A549 treated with Hydrocortisone at 1 μM for 4 hours (cell line): ENCODE results near the gene WFDC12. TPM values are rescaled to one million over a fixed set of nuclear protein-coding genes. Genes with fewer than 3 reads are reported as not detected.

Experiments used
- total RNA-seq: library from RNA; stranded (reverse); fragments of 200-300 nt; extraction: Qiagen RNA extraction; gene quantifications from 5 replicates; pipeline ENCODE4 v1.2.3, GENCODE V29; 2022

WFDC12 gene, protein sequence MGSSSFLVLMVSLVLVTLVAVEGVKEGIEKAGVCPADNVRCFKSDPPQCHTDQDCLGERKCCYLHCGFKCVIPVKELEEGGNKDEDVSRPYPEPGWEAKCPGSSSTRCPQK
- not detected in 5 replicates for total RNA-seq

GRCh38 chr20:45124365-45124764, at the start of gene WFDC12:
Gene WFDC12, minus strand, starts transcription at chr20:45124465. Its CDS starts 18 bp downstream, at chr20:45124447.

GRCh38 chr20:45114465-45115385, 9.5 kb downstream of the WFDC12 start, which contains the start of gene WFDC5:
Gene WFDC5, minus strand, starts transcription at chr20:45115174. Its CDS starts 91 bp downstream, at chr20:45115083.

GRCh38 chr20:45100563-45101245, 23.6 kb downstream of the WFDC12 start, which contains the start of gene KCNS1:
Gene KCNS1, minus strand, starts transcription at chr20:45101127. Its CDS starts 1,891 bp downstream, at chr20:45099236.

Other genes with a start within 250 kb of the WFDC12 start
- gene YWHAB, start 238.8 kb downstream of the WFDC12 start, total RNA-seq: 188 to 221 TPM (median 199 TPM) in 5 replicates
- 12.6 to 16.8 TPM (median 15.4 TPM) in 5 replicates for gene PABPC1L, start 214.4 kb downstream of the WFDC12 start, total RNA-seq
- gene TOMM34, start 164.1 kb downstream of the WFDC12 start, total RNA-seq: 38.2 to 44.5 TPM (median 42.0 TPM) in 5 replicates
- 11.1 to 16.9 TPM (median 13.4 TPM) in 5 replicates for gene STK4, start 158.0 kb downstream of the WFDC12 start, total RNA-seq
- gene KCNS1, start 23.3 kb downstream of the WFDC12 start, total RNA-seq: not detected in 5 replicates
- not detected in 5 replicates for gene WFDC5, start 9.3 kb downstream of the WFDC12 start, total RNA-seq
- gene PI3, start 50.4 kb upstream of the WFDC12 start, total RNA-seq: 2.3 to 5.0 TPM (median 2.9 TPM) in 5 replicates
- gene SEMG1, start 82.6 kb upstream of the WFDC12 start, total RNA-seq: not detected in 5 replicates
- not detected in 5 replicates for gene SEMG2, start 96.9 kb upstream of the WFDC12 start, total RNA-seq
- 8.8 to 15.1 TPM (median 11.1 TPM) in 5 replicates for gene SLPI, start 130.1 kb upstream of the WFDC12 start, total RNA-seq
- not detected in 5 replicates for gene RBPJL, start 182.4 kb upstream of the WFDC12 start, total RNA-seq
- gene MATN4, start 183.8 kb upstream of the WFDC12 start, total RNA-seq: 0.06 to 0.16 TPM (median 0.08 TPM) in 5 replicates
- 98.7 to 125 TPM (median 105 TPM) in 5 replicates for gene SDC4, start 224.0 kb upstream of the WFDC12 start, total RNA-seq
- 29.7 to 33.4 TPM (median 30.1 TPM) in 5 replicates for gene SYS1, start 238.7 kb upstream of the WFDC12 start, total RNA-seq